Pancreas (tissue), 10 donors: ENCODE results near the gene KRTAP4-16. TPM values are rescaled to one million over a fixed set of nuclear protein-coding genes. Genes with fewer than 3 reads are reported as not detected.
"Not testable (repeated sequence)": the region's sequence is repeated elsewhere in the genome, so short reads cannot be mapped to it uniquely, and the experiment has no call there.

Source experiments
- ATAC-seq, 4 donors: fragments of 200-7000 bp; cut with Tn5 transposase; one replicate each; pipeline versions ENCODE4 v1.8.0 to v1.9.1; 2020; ENCODE audit warnings: mild to moderate bottlenecking in 4 of 4, moderate library complexity in 4 of 4
- DNase-seq, 6 donors: peaks; one replicate each; pipeline ENCODE4 v3.0.0-alpha.2; 2020
- FAIRE-seq: peaks from 2 replicates; lab custom pipeline; 2012; peaks lifted over from hg19 to GRCh38; lab: Jason Lieb, UNC
- H3K27ac ChIP-seq, 4 donors: fragments of 200-600 bp; sonication (generic); 1 replicate in 3 of 4; 2 replicates in 1 of 4; pipeline versions ENCODE4 v1.5.0 to v1.8.0; 2020
- H3K27me3 ChIP-seq, 4 donors: fragments of 200-600 bp; one replicate each; pipeline ENCODE4 v1.8.0; 2021
- H3K36me3 ChIP-seq, 3 donors: fragments of 200-600 bp; sonication (generic) in 1 of 3; one replicate each; pipeline versions ENCODE4 v1.5.0 to v1.8.0; 2020 to 2021
- H3K4me1 ChIP-seq, 3 donors: fragments of 200-600 bp; one replicate each; pipeline ENCODE4 v1.8.0; 2021
- H3K4me3 ChIP-seq, 4 donors: fragments of 200-600 bp; sonication (generic) in 2 of 4; one replicate each; pipeline versions ENCODE4 v1.5.0 to v1.8.0; 2020 to 2021
- H3K9me3 ChIP-seq, 4 donors: fragments of 200-600 bp; one replicate each; pipeline ENCODE4 v1.8.0; 2021
- WGBS, 2 donors: extraction: QIAGEN DNeasy Blood & Tissue Kit; methylation state at CpG; one replicate each; pipeline ENCODE4 v1.1.7; 2013; 5-methylcytosine and 5-hydroxymethylcytosine counted together
- intact Hi-C, 3 donors: fragments of 100-400 bp; cut with DNase I; formaldehyde crosslinking; loops; one replicate each; pipeline versions ENCODE4 v1.11.1 to v1.14.2; 2022
- polyA plus RNA-seq, 2 donors: library from polyadenylated mRNA; stranded (reverse); fragments of 200-250 nt; gene quantifications; one replicate each; pipeline ENCODE4 v1.2.3, GENCODE V29; 2013
- total RNA-seq, 6 donors: library from RNA; stranded (reverse); fragmentation: NEBNext Ultra II Directional in 4 of 6; extraction: Animal tissue kit (Norgen Biotek cat#: 25700) in 4 of 6; gene quantifications; one replicate each; pipeline versions ENCODE4 v1.2.1 to v1.2.4, GENCODE V29; 2021 to 2023
- TF ChIP-seq, protein P1 (sequence below), 4 donors: fragments of 200-600 bp; sonication (generic) in 3 of 4; IDR thresholded peaks; one replicate each; pipeline versions ENCODE4 v1.5.0 to v1.8.0; 2021; ENCODE audit warnings: antibody characterized with exemption in 4 of 4
- donor health status: healthy with polysubstance abuse.
- donor health status: DM: no; HTN: no; CAD: no; lungs with moderate emphysema.
- donor health status: DM: no; HTN: no; CAD: no.
- donor health status: control.
- donor health status: control.
- donor health status: Bipolar disorder and iron deficiency.
- donor health status: DM: yes; HTN: yes; CAD: no.
- donor health status: DM: no; HTN: no; CAD: no.
- donor health status: DM: no; HTN: no; CAD: no.
- donor health status: DM: yes; HTN: yes; CAD: no.

KRTAP4-16 gene
- total and polyA plus RNA-seq, 8 donors: not detected

DNA sequence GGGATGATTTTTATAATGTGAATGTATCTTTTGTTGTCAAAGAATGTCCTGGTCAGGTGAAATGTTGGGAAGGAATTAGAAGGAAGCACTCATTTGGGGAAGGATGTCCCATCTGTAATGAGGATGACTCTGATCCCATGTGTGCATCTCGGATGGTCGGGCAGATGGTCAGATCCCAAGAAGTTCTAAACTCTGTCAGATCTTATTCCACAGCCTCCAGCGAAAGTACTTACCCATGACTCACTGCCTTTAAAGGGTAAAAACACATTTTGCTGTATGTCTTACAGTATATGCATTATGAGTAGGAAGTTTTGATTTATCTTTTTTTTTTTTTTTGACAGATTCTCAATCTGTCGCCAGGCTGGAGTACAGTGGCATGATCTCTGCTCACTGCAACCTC is 16.7 kb upstream of the KRTAP4-16 start:
- Histone ChIP-seq H3K4me1 (no peaks in the 10 kb centered on the region), H3K36me3 (no peaks in the 10 kb centered on the region), H3K4me3 (no peak overlapping the region), H3K27ac (no peak overlapping the region), H3K27me3 (no peaks in the 10 kb centered on the region), H3K9me3 (no peaks in the 10 kb centered on the region)
- FAIRE-seq (no peak), ATAC-seq (no peak), DNase-seq (no peak)
- TF ChIP-seq, protein P1, sequence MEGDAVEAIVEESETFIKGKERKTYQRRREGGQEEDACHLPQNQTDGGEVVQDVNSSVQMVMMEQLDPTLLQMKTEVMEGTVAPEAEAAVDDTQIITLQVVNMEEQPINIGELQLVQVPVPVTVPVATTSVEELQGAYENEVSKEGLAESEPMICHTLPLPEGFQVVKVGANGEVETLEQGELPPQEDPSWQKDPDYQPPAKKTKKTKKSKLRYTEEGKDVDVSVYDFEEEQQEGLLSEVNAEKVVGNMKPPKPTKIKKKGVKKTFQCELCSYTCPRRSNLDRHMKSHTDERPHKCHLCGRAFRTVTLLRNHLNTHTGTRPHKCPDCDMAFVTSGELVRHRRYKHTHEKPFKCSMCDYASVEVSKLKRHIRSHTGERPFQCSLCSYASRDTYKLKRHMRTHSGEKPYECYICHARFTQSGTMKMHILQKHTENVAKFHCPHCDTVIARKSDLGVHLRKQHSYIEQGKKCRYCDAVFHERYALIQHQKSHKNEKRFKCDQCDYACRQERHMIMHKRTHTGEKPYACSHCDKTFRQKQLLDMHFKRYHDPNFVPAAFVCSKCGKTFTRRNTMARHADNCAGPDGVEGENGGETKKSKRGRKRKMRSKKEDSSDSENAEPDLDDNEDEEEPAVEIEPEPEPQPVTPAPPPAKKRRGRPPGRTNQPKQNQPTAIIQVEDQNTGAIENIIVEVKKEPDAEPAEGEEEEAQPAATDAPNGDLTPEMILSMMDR (IDR thresholded peaks at IDR 0.05): no peak
- 63 to 80% methylated on average over 4 of the region's 4 CpGs for WGBS, 2 donors
- intact Hi-C loops: no loop called here

DNA sequence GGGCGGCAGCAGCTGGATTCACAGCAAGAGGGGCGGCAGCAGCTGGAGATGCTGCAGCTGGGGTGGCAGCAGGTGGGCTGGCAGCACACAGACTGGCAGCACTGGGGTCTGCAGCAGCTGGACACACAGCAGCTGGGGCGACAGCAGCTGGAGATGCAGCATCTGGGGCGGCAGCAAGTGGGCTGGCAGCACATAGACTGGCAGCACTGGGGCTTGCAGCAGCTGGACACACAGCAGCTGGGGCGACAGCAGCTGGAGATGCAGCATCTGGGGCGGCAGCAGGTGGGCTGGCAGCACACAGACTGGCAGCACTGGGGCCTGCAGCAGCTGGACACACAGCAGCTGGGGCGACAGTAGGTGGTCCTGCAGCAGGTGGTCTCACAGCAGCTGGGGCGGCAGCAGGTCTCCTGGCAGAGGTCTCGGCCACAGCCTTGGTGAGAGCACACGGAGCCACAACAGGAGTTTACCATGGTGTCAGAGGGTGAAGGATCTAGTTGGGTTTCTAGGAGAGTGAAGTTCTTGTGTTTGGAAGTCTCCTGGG is 15.9 kb upstream of the KRTAP4-16 start, which contains the start of gene KRTAP4-11:
TSS of gene KRTAP4-11 (minus strand) at position 528 of the 541 bp plus-strand sequence. CDS start at position 470, 58 bp downstream.
- intact Hi-C loops, ATAC-seq, H3K4me1 ChIP-seq, H3K9me3 ChIP-seq, H3K27ac ChIP-seq, H3K27me3 ChIP-seq, H3K36me3 ChIP-seq, FAIRE-seq, H3K4me3 ChIP-seq: not testable (repeated sequence)
- DNase-seq: peak in 1 of 6 donors; percentile 47
- 55 to 60% methylated on average over 10 of the region's 10 CpGs for WGBS, 2 donors

DNA sequence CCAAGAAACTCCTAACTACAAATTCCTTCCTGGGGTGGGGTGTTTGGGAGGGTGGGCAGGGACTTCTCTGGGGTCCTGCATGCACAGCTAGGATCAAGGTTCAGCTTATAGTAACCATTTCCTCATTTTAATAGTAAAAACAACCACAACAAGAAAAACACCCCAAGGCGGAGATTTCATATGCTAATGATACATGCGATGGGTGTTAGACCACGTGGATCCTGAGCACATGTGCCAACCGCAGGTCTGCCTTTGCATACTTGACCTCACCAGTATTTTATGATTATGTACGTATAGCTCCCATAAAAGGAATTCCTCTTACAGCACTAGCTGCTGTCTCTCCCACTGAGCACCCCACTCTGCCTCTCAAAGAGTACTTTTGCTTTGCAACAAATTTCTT is 14.3 kb upstream of the KRTAP4-16 start:
- ATAC-seq: no peak
- WGBS, 2 donors: 65 to 66% methylated on average over 5 of the region's 5 CpGs
- TF ChIP-seq, protein P1 (IDR thresholded peaks at IDR 0.05): no peak

DNA sequence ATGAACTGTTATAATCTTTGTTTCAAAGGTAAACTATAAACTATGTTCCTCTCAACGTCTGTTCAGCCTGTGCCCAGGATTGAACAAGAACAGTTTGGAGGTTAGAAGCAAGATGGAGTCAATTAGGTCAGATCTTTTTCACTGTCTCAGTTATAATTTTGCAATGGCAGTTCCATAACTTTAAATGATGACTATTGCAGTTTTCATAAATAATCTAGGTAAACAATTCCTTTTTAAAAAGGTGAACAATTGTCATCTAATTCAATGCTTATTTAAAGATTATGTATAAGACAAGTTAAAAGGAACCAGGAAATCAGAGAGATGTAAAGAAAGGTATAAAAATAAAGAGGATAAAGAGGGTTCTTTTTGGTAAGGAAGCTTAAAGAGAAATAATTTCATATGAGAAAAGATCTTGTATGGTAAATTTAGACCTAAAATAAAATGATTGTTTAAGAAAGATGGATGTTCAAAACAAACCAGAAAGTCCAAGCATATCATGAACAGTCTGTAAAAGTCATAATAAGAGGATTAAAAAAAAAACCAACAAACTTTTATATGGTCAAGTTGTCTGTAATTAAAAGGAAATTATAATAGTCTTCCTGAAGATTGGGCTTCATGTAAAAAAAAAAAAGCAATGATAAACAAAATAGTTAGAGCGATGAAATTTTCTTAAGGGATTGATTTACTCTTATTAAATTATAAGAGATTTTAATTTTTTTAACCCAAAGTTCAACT is 9.3 kb upstream of the KRTAP4-16 start:
- no peak overlapping the region for H3K27ac ChIP-seq
- H3K27me3 ChIP-seq: no peaks in the 10 kb centered on the region
- H3K4me3 ChIP-seq: no peak overlapping the region
- H3K4me1 ChIP-seq: no peaks in the 10 kb centered on the region
- intact Hi-C loops: no loop called here
- 66 to 81% methylated on average over 2 of the region's 2 CpGs for WGBS, 2 donors
- no peaks in the 10 kb centered on the region for H3K36me3 ChIP-seq
- TF ChIP-seq, protein P1 (IDR thresholded peaks at IDR 0.05): no peak
- H3K9me3 ChIP-seq: no peaks in the 10 kb centered on the region
- no peak for ATAC-seq
- no peak for FAIRE-seq
- no peak for DNase-seq

More for the DNA sequence above, 14.3 kb upstream of the KRTAP4-16 start:
- no peaks in the 10 kb centered on the region for H3K4me1 ChIP-seq
- no peaks in the 10 kb centered on the region for H3K36me3 ChIP-seq
- no peaks in the 10 kb centered on the region for H3K9me3 ChIP-seq
- DNase-seq (no peak), FAIRE-seq (no peak)
- H3K27ac ChIP-seq: no peak overlapping the region
- no peaks in the 10 kb centered on the region for H3K27me3 ChIP-seq
- no peak overlapping the region for H3K4me3 ChIP-seq
- intact Hi-C loops: no loop called here

DNA sequence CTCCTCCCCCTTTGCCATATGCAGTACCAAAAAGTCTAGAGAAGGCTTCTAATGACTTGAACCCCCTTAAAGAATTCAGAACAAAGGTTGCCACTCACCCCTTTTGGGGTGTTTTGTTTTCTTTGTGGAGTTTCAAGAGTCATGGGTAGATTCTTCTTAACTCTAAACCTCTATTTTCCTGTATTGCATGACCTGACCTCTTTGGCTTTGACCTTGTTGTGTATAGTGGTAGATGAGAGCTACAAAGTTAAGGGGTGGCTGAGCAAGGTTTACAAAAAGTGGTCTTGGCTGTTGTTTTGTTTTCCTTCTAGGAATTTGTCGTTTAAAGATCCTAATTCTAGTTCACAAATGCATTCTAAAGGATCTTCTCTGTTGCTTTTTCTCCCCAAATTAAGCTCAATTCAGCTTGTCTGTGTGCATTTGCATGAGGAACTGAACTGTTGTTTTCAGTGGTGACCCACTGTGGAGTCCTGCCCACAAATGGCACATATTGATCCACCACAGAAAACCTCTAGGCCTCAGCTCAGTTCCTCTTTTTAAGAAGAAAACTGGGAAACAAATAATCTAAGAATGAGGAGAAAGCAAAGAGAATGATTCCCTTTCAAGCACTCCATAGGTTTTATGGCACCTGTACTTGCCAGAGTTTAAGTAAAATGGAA is 6.8 kb upstream of the KRTAP4-16 start:
- ATAC-seq, FAIRE-seq: not testable (repeated sequence)

More for the DNA sequence above, 6.8 kb upstream of the KRTAP4-16 start:
- H3K27ac ChIP-seq, H3K9me3 ChIP-seq, H3K4me3 ChIP-seq, H3K36me3 ChIP-seq, H3K27me3 ChIP-seq, DNase-seq, H3K4me1 ChIP-seq, intact Hi-C loops: not testable (repeated sequence)
- 0 to 51% methylated on average over 1 of the region's 1 CpG for WGBS, 2 donors
